AG04450 (cell line): Measurements from ENCODE around the gene SDHC. TPM values are rescaled to one million over a fixed set of nuclear protein-coding genes. Genes with fewer than 3 reads are reported as not detected.

Source experiments
- CTCF ChIA-PET: fragments of 300-600, 350-600 bp; formaldehyde crosslinking; extraction: SDS; loops from one replicate; lab custom pipeline; 2022; ENCODE audit warnings: antibody characterized with exemption, inconsistent platforms; lab: Charles Lee
- POLR2A ChIA-PET: fragments of 350-600 bp; formaldehyde crosslinking; extraction: SDS; loops from one replicate; lab custom pipeline; 2021; ENCODE audit warnings: antibody characterized with exemption, inconsistent platforms; lab: Yijun Ruan, JAX
- DNase-seq: peaks from one replicate; pipeline ENCODE4 v3.0.0-alpha.2; 2011; ENCODE audit warnings: low read depth, low spot score
- H3K27ac ChIP-seq: one replicate; pipeline ENCODE4 v1.5.1; 2012; ENCODE audit warnings: low read depth, low read length, control low read depth
- H3K27me3 ChIP-seq: one replicate; pipeline ENCODE4 v1.6.0; 2012; ENCODE audit warnings: low read length; ENCODE audit not compliant: control insufficient read depth, insufficient read depth
- H3K4me3 ChIP-seq: 2 replicates; pipeline ENCODE4 v1.5.1; 2011; ENCODE audit warnings: mild to moderate bottlenecking, low read depth, low read length, control low read depth
- H3K9me3 ChIP-seq: 2 replicates; pipeline ENCODE4 v1.5.1; 2012; ENCODE audit warnings: low read length; ENCODE audit not compliant: control insufficient read depth, insufficient read depth
- CTCF ChIP-seq: IDR thresholded peaks from 2 replicates; pipeline ENCODE4 v1.5.1; 2011; ENCODE audit warnings: low read depth, low read length, control low read depth, inconsistent platforms
- polyA plus RNA-seq: library from polyadenylated mRNA; depleted of rRNA; stranded (reverse); fragments of >200 nt; gene quantifications from 2 replicates; pipeline ENCODE4 v1.2.3, GENCODE V29; 2011

The SDHC gene
- polyA plus RNA-seq, 1 experiment = 311 TPM

GRCh38 chr1:161307230-161307768 is 6.9 kb upstream of the SDHC start:
- no peak for DNase-seq
- CTCF ChIA-PET = interaction anchor here (0.6 to 3.3 kb wide), 5 partner anchors 16 to 115 kb away, joined by 4 to 27 read pairs (median 6); partner anchors contain the start of gene TOMM40L

GRCh38 chr1:161307892-161308638 is 6.1 kb upstream of the SDHC start:
- no peak for DNase-seq
- no peak for TF ChIP-seq CTCF
- H3K27ac ChIP-seq = no peak overlapping the region
- no peaks in the 10 kb centered on the region; the same call in 1 of the 2 replicates for H3K9me3 ChIP-seq
- H3K4me3 ChIP-seq = no peak overlapping the region
- POLR2A ChIA-PET = no interaction called here
- CTCF ChIA-PET = interaction anchor here (0.8 to 3.3 kb wide), 4 partner anchors 17 to 115 kb away, joined by 4 to 27 read pairs (median 6); partner anchors contain the start of gene TOMM40L
- peaks cover 14% of the 10 kb centered on the region for H3K27me3 ChIP-seq

More at GRCh38 chr1:161307230-161307768, 6.9 kb upstream of the SDHC start:
- POLR2A ChIA-PET = no interaction called here
- Histone ChIP-seq H3K4me3 (no peak overlapping the region), H3K27ac (no peak overlapping the region), H3K27me3 (peaks cover 14% of the 10 kb centered on the region), H3K9me3 (no peaks in the 10 kb centered on the region; the same call in 1 of the 2 replicates)
- TF ChIP-seq CTCF = no peak

GRCh38 chr1:161309868-161310267 is 4.3 kb upstream of the SDHC start, which contains the start of gene MPZ:
MPZ (minus strand) TSS chr1:161309968; CDS start chr1:161309905, 63 bp downstream.
- DNase-seq = no peak
- TF ChIP-seq CTCF = no peak
- ChIA-PET POLR2A (no interaction called here), CTCF (no interaction called here)
- no peak within 1 kb of the TSS for H3K27ac ChIP-seq
- no peaks in the 10 kb centered on the region; the same call in 1 of the 2 replicates for H3K9me3 ChIP-seq
- H3K27me3 ChIP-seq = peaks cover 14% of the 10 kb centered on the region
- H3K4me3 ChIP-seq = no peak within 1 kb of the TSS

GRCh38 chr1:161311595-161312181 is 2.5 kb upstream of the SDHC start:
- TF ChIP-seq CTCF = no peak
- Histone ChIP-seq H3K4me3 (no peak overlapping the region), H3K27me3 (peaks cover 14% of the 10 kb centered on the region), H3K9me3 (no peaks in the 10 kb centered on the region; the same call in 1 of the 2 replicates), H3K27ac (no peak overlapping the region)
- no peak for DNase-seq
- CTCF ChIA-PET = interaction anchor here (0.6 to 1.1 kb wide), 4 partner anchors 11 to 85 kb away, joined by 3 to 7 read pairs (median 4); no protein-coding TSS in a partner anchor
- POLR2A ChIA-PET = no interaction called here
